Right renal cortex interstitium (tissue), 3 donors: ENCODE measurements around the gene CYB561. TPM values are rescaled to one million over a fixed set of nuclear protein-coding genes. Genes with fewer than 3 reads are reported as not detected.

Source experiments
- DNase-seq, 3 donors: peaks; one replicate each; pipeline ENCODE4 v3.0.0-alpha.2; 2013; ENCODE audit warnings: low read depth in 3 of 3, low spot score in 2 of 3
- polyA plus RNA-seq, 3 donors: library from polyadenylated mRNA; unstranded; fragments of 120-200 nt; gene quantifications; one replicate each; pipeline ENCODE4 v1.2.1, GENCODE V29; 2013; ENCODE audit not compliant: insufficient read length in 3 of 3

Gene CYB561
- polyA plus RNA-seq, 3 donors: 21.2 to 28.3 (median 26.6) TPM

- no peak for DNase-seq
These were observed 6.2 kb upstream of the CYB561 start for GRCh38 chr17:63452046-63452961.

- DNase-seq: no peak
These were observed 5.0 kb upstream of the CYB561 start for GRCh38 chr17:63451150-63451549.

GRCh38 chr17:63450551-63450950 is 4.4 kb upstream of the CYB561 start:
- DNase-seq: no peak

- no peak for DNase-seq
These were observed 2.5 kb upstream of the CYB561 start for GRCh38 chr17:63448655-63449054.

GRCh38 chr17:63447471-63448009 is 1.4 kb upstream of the CYB561 start:
- no peak for DNase-seq

- no peak for DNase-seq
These were observed 806 bp upstream of the CYB561 start for GRCh38 chr17:63446753-63447470.

- no peak for DNase-seq
These were observed 544 bp downstream of the CYB561 start for GRCh38 chr17:63445571-63445953.

- no peak for DNase-seq
These were observed 1.0 kb downstream of the CYB561 start for GRCh38 chr17:63445065-63445464.

- DNase-seq: no peak
These were observed 1.6 kb downstream of the CYB561 start for GRCh38 chr17:63444457-63444856.

GRCh38 chr17:63443053-63443452 is 3.1 kb downstream of the CYB561 start:
- no peak for DNase-seq

GRCh38 chr17:63442549-63443035 is 3.5 kb downstream of the CYB561 start:
- no peak for DNase-seq

- DNase-seq: no peak
These were observed 4.0 kb downstream of the CYB561 start for GRCh38 chr17:63442074-63442473.

GRCh38 chr17:63441654-63442053 is 4.5 kb downstream of the CYB561 start:
- no peak for DNase-seq

GRCh38 chr17:63440770-63441335 is 5.3 kb downstream of the CYB561 start:
- no peak for DNase-seq

GRCh38 chr17:63440127-63440769 is 5.9 kb downstream of the CYB561 start:
- DNase-seq: no peak

- no peak for DNase-seq
These were observed 6.4 kb downstream of the CYB561 start for GRCh38 chr17:63439687-63440086.

GRCh38 chr17:63438092-63439051 is 7.7 kb downstream of the CYB561 start:
- no peak for DNase-seq

GRCh38 chr17:63437287-63438091 is 8.6 kb downstream of the CYB561 start:
- DNase-seq: no peak
